ENCODE data around the gene SOWAHB. TPM values are rescaled to one million over a fixed set of nuclear protein-coding genes. Genes with fewer than 3 reads are reported as not detected.
"Not testable (repeated sequence)": the region's sequence is repeated elsewhere in the genome, so short reads cannot be mapped to it uniquely, and the experiment has no call there.

SOWAHB gene
- total RNA-seq, 2 experiments from 2014 or later: not detected

DNA sequence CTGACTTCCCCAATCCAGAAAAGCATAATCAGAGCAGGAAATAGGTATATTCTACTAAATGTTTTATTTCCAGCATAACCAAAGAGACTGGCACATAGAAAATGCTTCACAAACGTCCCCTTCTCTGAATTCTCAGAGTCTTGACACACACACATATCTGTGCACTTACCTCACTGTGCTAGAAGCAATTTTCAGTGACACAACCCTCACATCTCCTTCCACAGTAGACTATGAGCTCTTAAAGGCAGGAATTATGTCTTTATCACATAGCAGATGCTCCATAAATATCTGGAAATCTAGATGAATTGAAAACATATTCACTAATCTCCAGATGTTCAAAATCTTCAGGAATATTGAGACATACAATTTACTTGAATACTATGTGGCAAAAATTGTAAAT lies 5.9 kb downstream of the SOWAHB start:
- H3K4me3 Mint-ChIP-seq: no peak overlapping the region
- POLR2A ChIA-PET: no interaction called here
- no peaks in the 10 kb centered on the region for H3K36me3 Mint-ChIP-seq
- intact Hi-C loops (cut with micrococcal nuclease): no loop called here
- H3K9me3 Mint-ChIP-seq: no peaks in the 10 kb centered on the region
- peaks cover 20% of the 10 kb centered on the region for H3K27me3 Mint-ChIP-seq
- DNase-seq: no peak
- H3K4me1 Mint-ChIP-seq (ENCODE audit: low read depth): no peaks in the 10 kb centered on the region
- no peak overlapping the region for H3K27ac Mint-ChIP-seq
- CTCF ChIA-PET: no interaction called here

DNA sequence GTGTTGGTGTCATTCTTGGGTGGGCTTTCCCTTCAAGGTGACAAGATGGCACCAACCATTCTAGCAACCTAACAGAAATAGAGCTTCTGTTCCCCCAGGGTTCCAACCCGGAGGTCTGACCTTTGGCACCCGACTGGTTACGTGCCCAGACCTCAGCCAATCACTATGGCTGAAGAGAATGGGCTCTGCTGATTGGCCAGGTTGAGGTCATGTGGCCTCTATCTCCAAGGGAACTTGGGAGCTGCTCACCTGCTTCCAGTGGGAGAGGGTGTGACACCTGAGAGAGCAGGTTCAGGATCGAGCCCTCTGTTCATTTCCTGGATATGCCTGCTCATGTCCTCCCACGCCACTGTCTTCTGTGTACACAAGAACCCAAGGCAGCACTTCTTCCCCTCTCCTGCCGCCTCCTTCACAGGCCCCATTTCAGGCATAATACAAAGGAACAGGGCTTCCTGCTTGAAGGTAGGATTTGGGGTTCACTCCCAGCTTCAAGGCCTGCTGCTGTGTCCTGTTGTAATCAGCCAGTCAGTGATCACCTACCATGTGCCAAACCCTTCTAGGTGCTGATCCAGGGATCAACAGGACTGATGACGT lies 11.0 kb downstream of the SOWAHB start:
- Mint-ChIP-seq H3K9me3 (no peaks in the 10 kb centered on the region), H3K27ac (no peak overlapping the region), H3K4me1 (ENCODE audit: low read depth) (no peaks in the 10 kb centered on the region), H3K36me3 (no peaks in the 10 kb centered on the region), H3K4me3 (no peak overlapping the region), H3K27me3 (peaks cover 7% of the 10 kb centered on the region)
- ChIA-PET CTCF (interaction anchor here (0.6 kb wide), 1 partner anchor 94 kb away, joined by 3 read pairs; no protein-coding TSS in a partner anchor), POLR2A (no interaction called here)
- intact Hi-C loops (cut with micrococcal nuclease): no loop called here
- no peak for DNase-seq

- H3K9me3 Mint-ChIP-seq: no peaks in the 10 kb centered on the region
- POLR2A ChIA-PET: no interaction called here
- H3K27ac Mint-ChIP-seq: no peak overlapping the region
- CTCF ChIA-PET: no interaction called here
- intact Hi-C loops (cut with micrococcal nuclease): no loop called here
- H3K4me3 Mint-ChIP-seq: no peak overlapping the region
- DNase-seq: no peak
- H3K4me1 Mint-ChIP-seq (ENCODE audit: low read depth): no peaks in the 10 kb centered on the region
- peaks cover 4% of the 10 kb centered on the region for H3K27me3 Mint-ChIP-seq
- H3K36me3 Mint-ChIP-seq: no peaks in the 10 kb centered on the region
Observed at GRCh38 chr4:76886214-76886613, 11.7 kb downstream of the SOWAHB start.

GRCh38 chr4:76883147-76883546 lies 14.8 kb downstream of the SOWAHB start:
- Mint-ChIP-seq H3K4me3 (no peak overlapping the region), H3K9me3 (no peaks in the 10 kb centered on the region), H3K27ac (no peak overlapping the region), H3K36me3 (no peaks in the 10 kb centered on the region), H3K4me1 (ENCODE audit: low read depth) (no peaks in the 10 kb centered on the region), H3K27me3 (peaks cover 5% of the 10 kb centered on the region)
- intact Hi-C loops (cut with micrococcal nuclease): no loop called here
- DNase-seq: no peak
- POLR2A ChIA-PET: no interaction called here
- CTCF ChIA-PET: no interaction called here

- ChIA-PET POLR2A (no interaction called here), CTCF (no interaction called here)
- no peak overlapping the region for H3K4me3 Mint-ChIP-seq
- H3K27me3 Mint-ChIP-seq: peaks cover 10% of the 10 kb centered on the region
- no peaks in the 10 kb centered on the region for H3K9me3 Mint-ChIP-seq
- no peaks in the 10 kb centered on the region for H3K36me3 Mint-ChIP-seq
- no peaks in the 10 kb centered on the region for H3K4me1 Mint-ChIP-seq (ENCODE audit: low read depth)
- H3K27ac Mint-ChIP-seq: no peak overlapping the region
- intact Hi-C loops (cut with micrococcal nuclease): no loop called here
- DNase-seq: no peak
Observed at GRCh38 chr4:76882630-76883029, 15.3 kb downstream of the SOWAHB start.

DNA sequence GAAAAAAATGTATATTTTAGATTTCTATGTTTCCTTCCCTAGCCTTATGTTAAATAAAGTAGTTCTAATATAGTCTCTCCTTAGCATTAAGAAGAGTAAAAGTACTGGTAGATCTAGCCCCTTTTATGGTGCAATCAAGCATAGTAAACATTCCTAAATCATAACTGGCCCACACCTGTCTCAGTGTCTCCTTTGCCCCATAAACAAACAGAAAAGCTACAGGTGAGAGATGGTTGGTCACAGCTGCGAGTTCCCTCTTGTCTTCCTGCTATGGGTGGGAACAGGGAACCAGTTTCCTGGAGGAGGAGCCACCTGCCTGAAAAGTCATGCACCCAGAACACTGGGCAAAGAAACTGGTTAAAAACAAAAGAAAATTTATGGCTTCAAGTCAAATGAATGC lies 16.6 kb downstream of the SOWAHB start:
- no peak overlapping the region for H3K27ac Mint-ChIP-seq
- H3K4me1 Mint-ChIP-seq (ENCODE audit: low read depth): no peaks in the 10 kb centered on the region
- ChIA-PET CTCF (no interaction called here), POLR2A (no interaction called here)
- no peak overlapping the region for H3K4me3 Mint-ChIP-seq
- intact Hi-C loops (cut with micrococcal nuclease): no loop called here
- no peaks in the 10 kb centered on the region for H3K36me3 Mint-ChIP-seq
- DNase-seq: no peak
- no peaks in the 10 kb centered on the region for H3K9me3 Mint-ChIP-seq
- H3K27me3 Mint-ChIP-seq: peaks cover 13% of the 10 kb centered on the region

DNA sequence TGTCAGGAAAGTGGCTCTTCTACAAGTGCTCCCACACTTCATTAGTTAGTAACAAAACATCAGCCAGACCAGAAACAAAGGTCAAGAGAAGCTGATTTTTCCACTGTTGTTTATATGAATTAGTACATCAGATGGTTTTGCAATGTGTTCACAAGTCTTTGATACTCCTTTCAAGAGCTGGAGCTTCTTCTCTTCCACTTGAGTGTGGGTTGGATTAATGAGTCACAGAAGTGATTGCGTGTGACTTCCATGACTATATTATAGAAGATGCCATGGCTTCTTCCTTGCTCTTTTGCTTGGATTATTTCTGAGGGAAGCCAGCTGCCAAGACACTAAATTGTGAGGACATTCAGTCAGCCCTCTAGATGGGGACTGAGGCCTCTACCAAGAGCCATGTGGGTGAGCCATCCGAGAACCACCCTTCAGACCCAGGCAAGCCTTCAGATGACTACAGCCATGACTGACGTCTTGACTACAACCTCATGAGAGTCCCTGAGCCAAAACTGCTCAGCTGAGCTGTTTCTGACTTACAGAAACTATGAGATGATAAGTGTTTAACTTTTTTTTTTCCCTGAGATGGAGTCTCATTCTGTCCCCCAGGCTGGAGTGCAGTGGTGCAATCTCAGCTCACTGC lies 18.1 kb downstream of the SOWAHB start:
- no peaks in the 10 kb centered on the region for H3K9me3 Mint-ChIP-seq
- DNase-seq: no peak
- H3K4me1 Mint-ChIP-seq (ENCODE audit: low read depth): no peaks in the 10 kb centered on the region
- no peak overlapping the region for H3K27ac Mint-ChIP-seq
- POLR2A ChIA-PET: interaction anchor here (0.6 to 0.7 kb wide), 2 partner anchors 9 to 14 kb away, joined by 3 to 5 read pairs; no protein-coding TSS in a partner anchor
- no peaks in the 10 kb centered on the region for H3K36me3 Mint-ChIP-seq
- CTCF ChIA-PET: no interaction called here
- intact Hi-C loops (cut with micrococcal nuclease): no loop called here
- peaks cover 13% of the 10 kb centered on the region for H3K27me3 Mint-ChIP-seq
- no peak overlapping the region for H3K4me3 Mint-ChIP-seq

- peaks cover 13% of the 10 kb centered on the region for H3K27me3 Mint-ChIP-seq
- POLR2A ChIA-PET; H3K9me3 Mint-ChIP-seq; H3K4me1 Mint-ChIP-seq (ENCODE audit: low read depth); intact Hi-C loops (cut with micrococcal nuclease); DNase-seq; H3K27ac Mint-ChIP-seq; H3K36me3 Mint-ChIP-seq; H3K4me3 Mint-ChIP-seq: not testable (repeated sequence)
- CTCF ChIA-PET: interaction anchor here (0.6 to 0.7 kb wide), 2 partner anchors 10 to 672 kb away, joined by 3 read pairs; no protein-coding TSS in a partner anchor
Observed at GRCh38 chr4:76878641-76879165, 19.2 kb downstream of the SOWAHB start.

DNA sequence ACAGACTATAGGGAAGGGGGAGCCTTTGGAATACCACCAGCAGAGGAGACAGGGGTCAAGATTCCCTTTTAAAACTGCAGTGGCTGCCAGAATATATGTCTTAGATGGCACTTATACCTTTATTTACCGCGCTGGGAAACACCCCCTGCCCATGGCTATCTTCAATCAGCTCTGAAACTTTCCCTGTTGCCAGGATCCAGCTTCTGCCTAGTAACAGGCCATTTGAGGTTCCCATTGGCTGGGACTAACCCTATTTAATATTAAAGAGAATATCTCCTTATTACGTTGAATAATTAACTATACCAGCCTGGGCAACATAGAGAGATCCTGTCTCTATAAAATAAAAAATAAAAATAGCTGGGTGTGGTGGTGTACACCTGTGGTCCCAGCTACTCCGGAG lies 23.8 kb downstream of the SOWAHB start:
- Mint-ChIP-seq H3K36me3 (no peaks in the 10 kb centered on the region), H3K27ac (no peak overlapping the region), H3K27me3 (peaks cover 10% of the 10 kb centered on the region), H3K4me1 (ENCODE audit: low read depth) (peaks cover 3% of the 10 kb centered on the region), H3K9me3 (no peaks in the 10 kb centered on the region), H3K4me3 (no peak overlapping the region)
- ChIA-PET POLR2A (no interaction called here), CTCF (no interaction called here)
- DNase-seq: no peak
- intact Hi-C loops (cut with micrococcal nuclease): no loop called here

GRCh38 chr4:76873495-76873894 lies 24.4 kb downstream of the SOWAHB start:
- H3K4me3 Mint-ChIP-seq: no peak overlapping the region
- CTCF ChIA-PET: interaction anchor here (0.6 kb wide), 1 partner anchor 286 kb away, joined by 3 read pairs; no protein-coding TSS in a partner anchor
- H3K9me3 Mint-ChIP-seq: no peaks in the 10 kb centered on the region
- no peak overlapping the region for H3K27ac Mint-ChIP-seq
- peaks cover 10% of the 10 kb centered on the region for H3K27me3 Mint-ChIP-seq
- intact Hi-C loops (cut with micrococcal nuclease): no loop called here
- POLR2A ChIA-PET: no interaction called here
- H3K4me1 Mint-ChIP-seq (ENCODE audit: low read depth): peaks cover 3% of the 10 kb centered on the region
- no peaks in the 10 kb centered on the region for H3K36me3 Mint-ChIP-seq
- DNase-seq: no peak

GRCh38 chr4:76872556-76872955 lies 25.4 kb downstream of the SOWAHB start:
- no peaks in the 10 kb centered on the region for H3K9me3 Mint-ChIP-seq
- no peak overlapping the region for H3K27ac Mint-ChIP-seq
- CTCF ChIA-PET: no interaction called here
- intact Hi-C loops (cut with micrococcal nuclease): no loop called here
- DNase-seq: no peak
- no peaks in the 10 kb centered on the region for H3K36me3 Mint-ChIP-seq
- POLR2A ChIA-PET: no interaction called here
- peaks cover 4% of the 10 kb centered on the region for H3K27me3 Mint-ChIP-seq
- H3K4me3 Mint-ChIP-seq: no peak overlapping the region
- H3K4me1 Mint-ChIP-seq (ENCODE audit: low read depth): peaks cover 3% of the 10 kb centered on the region

DNA sequence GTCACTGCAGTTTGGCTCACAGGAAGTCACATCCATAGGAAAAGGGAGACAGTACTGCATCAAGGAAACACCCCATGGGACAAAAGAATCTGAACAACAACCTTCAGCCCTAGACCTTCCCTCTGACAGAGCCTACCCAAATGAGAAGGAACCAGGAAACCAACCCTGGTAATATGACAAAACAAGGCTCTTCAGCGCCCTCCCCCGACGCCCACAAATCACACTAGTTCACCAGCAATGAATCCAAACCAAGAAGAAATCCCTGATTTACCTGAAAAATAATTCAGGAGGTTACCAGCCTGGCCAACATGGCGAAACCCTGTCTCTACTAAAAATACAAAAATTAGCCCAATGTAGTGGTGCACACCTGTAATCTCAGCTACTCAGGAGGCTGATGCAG lies 29.2 kb downstream of the SOWAHB start:
- H3K4me3 Mint-ChIP-seq; intact Hi-C loops (cut with micrococcal nuclease); H3K4me1 Mint-ChIP-seq (ENCODE audit: low read depth); H3K36me3 Mint-ChIP-seq; H3K27ac Mint-ChIP-seq; H3K27me3 Mint-ChIP-seq; H3K9me3 Mint-ChIP-seq; POLR2A ChIA-PET; DNase-seq: not testable (repeated sequence)
- CTCF ChIA-PET: interaction anchor here (0.6 kb wide), 1 partner anchor 10 kb away, joined by 3 read pairs; no protein-coding TSS in a partner anchor

Data from activated CD4-positive, alpha-beta memory T cell treated with anti-CD3 and anti-CD28 coated beads for 36 hours (primary cell).